LoVo (cell line): ENCODE results near the gene IL3.

ENCODE experiments used
- DNase-seq: peaks from one replicate; pipeline ENCODE4 v3.0.0-alpha.2; 2016; ENCODE audit warnings: low spot score

The IL3 gene

GRCh38 chr5:132060501-132061161, at the start of gene IL3:
Gene IL3 (plus strand): TSS chr5:132060655. CDS start chr5:132060707, 52 bp downstream.
- DNase-seq, result no peak

GRCh38 chr5:132010989-132011621, 49.4 kb upstream of the IL3 start:
- no peak for DNase-seq

GRCh38 chr5:132011622-132012343, 48.7 kb upstream of the IL3 start, which contains the start of gene ACSL6:
Gene ACSL6 (minus strand): TSS chr5:132011658. CDS start chr5:132011553, 105 bp downstream.
- peak; percentile 35 for DNase-seq

- no peak for DNase-seq
Measured at GRCh38 chr5:132012371-132013005, 48.0 kb upstream of the IL3 start.

GRCh38 chr5:132013006-132013689, 47.3 kb upstream of the IL3 start:
- DNase-seq, result no peak

GRCh38 chr5:132013711-132014110, 46.7 kb upstream of the IL3 start:
- DNase-seq, result no peak

- no peak for DNase-seq
Measured at GRCh38 chr5:132016721-132017250, 43.7 kb upstream of the IL3 start.

GRCh38 chr5:132017316-132017715, 43.1 kb upstream of the IL3 start:
- no peak for DNase-seq

- no peak for DNase-seq
Measured at GRCh38 chr5:132017738-132018625, 42.5 kb upstream of the IL3 start.

GRCh38 chr5:132019337-132019736, 41.1 kb upstream of the IL3 start:
- no peak for DNase-seq

GRCh38 chr5:132019857-132020555, 40.4 kb upstream of the IL3 start:
- no peak for DNase-seq

- DNase-seq, result no peak
Measured at GRCh38 chr5:132020568-132021339, 39.7 kb upstream of the IL3 start.

- no peak for DNase-seq
Measured at GRCh38 chr5:132021654-132022053, 38.8 kb upstream of the IL3 start.

GRCh38 chr5:132022737-132023136, 37.7 kb upstream of the IL3 start:
- no peak for DNase-seq

GRCh38 chr5:132023258-132024116, 37.0 kb upstream of the IL3 start:
- DNase-seq, result no peak

- no peak for DNase-seq
Measured at GRCh38 chr5:132024117-132024435, 36.4 kb upstream of the IL3 start.

GRCh38 chr5:132024789-132025402, 35.6 kb upstream of the IL3 start:
- DNase-seq, result no peak

GRCh38 chr5:132025403-132025971, 35.0 kb upstream of the IL3 start:
- DNase-seq, result no peak
